ENCODE results near the gene NCAPH2. TPM values are rescaled to one million over a fixed set of nuclear protein-coding genes. Genes with fewer than 3 reads are reported as not detected.

Gene NCAPH2
- total and polyA plus RNA-seq, 3 donors from 2014 or later = 67.4 to 89.2 (median 88.5) TPM

DNA sequence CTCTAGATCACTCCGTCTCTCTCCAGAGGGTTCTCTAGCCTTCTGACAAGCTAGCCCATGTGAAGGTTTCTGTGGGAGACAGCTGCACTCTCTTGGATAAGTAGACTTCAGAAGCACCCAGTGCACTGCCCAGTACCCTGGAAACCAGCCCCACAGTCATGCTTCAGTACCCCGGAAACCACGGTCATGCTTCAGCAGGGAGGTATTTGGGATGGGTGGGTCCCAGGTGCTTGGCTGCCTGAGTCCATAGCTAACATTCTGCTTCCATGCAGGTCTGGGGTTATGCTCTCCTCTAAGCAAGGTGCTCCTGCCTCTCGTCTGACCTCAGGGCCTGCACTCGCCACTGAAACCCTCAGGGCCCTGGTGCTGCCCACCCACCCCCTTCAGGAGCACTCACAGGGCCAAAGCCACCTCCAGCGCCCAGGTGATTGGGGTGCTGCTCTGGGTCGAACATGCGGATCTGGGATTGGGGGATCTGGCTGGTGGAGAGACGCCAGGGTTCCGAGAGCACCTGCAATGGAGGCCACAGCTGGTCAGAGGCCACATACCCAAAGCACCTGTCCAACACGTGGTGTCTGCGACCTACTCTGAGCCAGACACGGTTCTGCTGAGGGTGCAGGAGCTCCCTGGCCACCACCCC lies 62.0 kb downstream of the NCAPH2 start:
- TF ChIP-seq, protein P1, sequence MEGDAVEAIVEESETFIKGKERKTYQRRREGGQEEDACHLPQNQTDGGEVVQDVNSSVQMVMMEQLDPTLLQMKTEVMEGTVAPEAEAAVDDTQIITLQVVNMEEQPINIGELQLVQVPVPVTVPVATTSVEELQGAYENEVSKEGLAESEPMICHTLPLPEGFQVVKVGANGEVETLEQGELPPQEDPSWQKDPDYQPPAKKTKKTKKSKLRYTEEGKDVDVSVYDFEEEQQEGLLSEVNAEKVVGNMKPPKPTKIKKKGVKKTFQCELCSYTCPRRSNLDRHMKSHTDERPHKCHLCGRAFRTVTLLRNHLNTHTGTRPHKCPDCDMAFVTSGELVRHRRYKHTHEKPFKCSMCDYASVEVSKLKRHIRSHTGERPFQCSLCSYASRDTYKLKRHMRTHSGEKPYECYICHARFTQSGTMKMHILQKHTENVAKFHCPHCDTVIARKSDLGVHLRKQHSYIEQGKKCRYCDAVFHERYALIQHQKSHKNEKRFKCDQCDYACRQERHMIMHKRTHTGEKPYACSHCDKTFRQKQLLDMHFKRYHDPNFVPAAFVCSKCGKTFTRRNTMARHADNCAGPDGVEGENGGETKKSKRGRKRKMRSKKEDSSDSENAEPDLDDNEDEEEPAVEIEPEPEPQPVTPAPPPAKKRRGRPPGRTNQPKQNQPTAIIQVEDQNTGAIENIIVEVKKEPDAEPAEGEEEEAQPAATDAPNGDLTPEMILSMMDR (IDR thresholded peaks at IDR 0.05) = no peak
- TF ChIP-seq POLR2A (IDR thresholded peaks at IDR 0.05) = no peak
- Histone ChIP-seq H3K9me3 (no peaks in the 10 kb centered on the region), H3K4me1 (no peaks in the 10 kb centered on the region), H3K27ac (no peak overlapping the region), H3K27me3 (no peaks in the 10 kb centered on the region), H3K36me3 (ENCODE audit: low read depth, missing control alignments) (no peaks in the 10 kb centered on the region), H3K4me3 (no peak overlapping the region)
- intact Hi-C loops (cut with DNase I; ENCODE audit: low total_unique reads) = no loop called here
- 89 to 100% methylated on average over 3 to 13 of the region's 13 CpGs for WGBS, 2 donors
- DNase-seq = no peak

DNA sequence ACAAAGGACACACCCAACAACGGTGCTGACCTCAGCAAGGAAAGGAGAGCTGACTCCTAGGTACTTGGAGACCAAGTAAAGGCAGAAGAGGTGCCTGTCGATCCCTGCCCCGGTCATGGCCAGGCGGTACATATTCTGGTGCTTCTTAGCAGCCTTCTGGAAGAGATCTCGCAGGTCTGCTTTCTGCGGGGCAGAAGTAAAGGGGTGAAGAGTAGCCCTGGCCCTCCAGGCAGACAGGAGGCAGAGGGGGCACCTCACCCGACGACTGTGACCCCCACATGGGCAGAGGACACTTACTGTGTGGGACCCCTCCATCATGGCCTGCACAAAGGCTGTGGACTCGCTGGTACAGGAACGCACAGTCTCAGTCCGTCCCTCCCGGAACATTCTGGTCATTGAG lies 62.8 kb downstream of the NCAPH2 start:
- H3K27ac ChIP-seq = no peak overlapping the region

DNA sequence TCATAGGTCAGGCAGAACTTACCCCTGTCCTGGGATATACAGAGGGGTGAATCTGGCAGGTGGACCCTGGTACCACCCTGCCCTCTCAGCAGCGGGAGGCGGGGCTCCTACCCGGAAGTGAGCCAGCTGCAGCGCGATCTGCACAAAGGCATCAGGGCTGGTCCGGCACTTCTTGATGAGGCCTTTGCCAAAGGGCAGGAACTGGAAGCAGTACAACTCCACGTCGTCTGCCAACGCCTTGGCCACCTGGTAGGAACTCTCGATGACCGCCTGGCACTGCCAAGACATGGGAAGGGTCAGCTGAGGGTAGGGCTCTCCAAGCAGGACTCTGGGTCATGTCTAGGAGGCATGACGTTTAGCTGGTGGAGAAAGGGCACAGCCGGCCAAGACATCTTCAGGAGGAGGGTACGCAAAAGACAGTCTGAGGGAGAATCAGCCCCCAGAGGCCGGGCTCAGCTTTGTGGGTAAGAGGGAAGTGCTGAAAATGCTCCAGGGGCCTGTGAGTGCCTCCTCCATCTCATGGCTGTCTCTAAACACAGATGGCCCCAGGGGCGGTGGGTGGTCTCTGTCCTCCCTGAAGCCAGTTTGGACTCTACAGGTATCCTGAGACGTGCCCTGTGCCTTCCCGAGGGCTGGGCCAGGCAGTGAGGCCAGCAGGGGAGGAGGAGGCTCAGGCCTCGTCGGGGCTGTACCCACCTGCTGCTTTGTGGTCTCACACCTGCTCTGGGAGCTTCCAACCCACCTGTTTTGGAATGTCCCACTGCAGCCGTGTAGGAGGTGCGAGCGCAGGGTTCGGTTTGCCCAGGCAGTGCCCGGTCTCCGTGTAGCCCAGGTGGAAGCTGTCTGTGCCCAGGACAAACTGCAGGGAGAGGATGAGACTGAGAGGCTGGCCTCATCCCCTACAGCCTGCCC lies 63.5 kb downstream of the NCAPH2 start:
- Histone ChIP-seq H3K27me3 (no peaks in the 10 kb centered on the region), H3K27ac (no peak overlapping the region), H3K4me3 (no peak overlapping the region), H3K4me1 (no peaks in the 10 kb centered on the region), H3K36me3 (ENCODE audit: low read depth, missing control alignments) (no peaks in the 10 kb centered on the region), H3K9me3 (no peaks in the 10 kb centered on the region)
- 91 to 93% methylated on average over 19 to 26 of the region's 26 CpGs for WGBS, 2 donors
- TF ChIP-seq, protein P1 (IDR thresholded peaks at IDR 0.05) = no peak
- TF ChIP-seq POLR2A (IDR thresholded peaks at IDR 0.05) = no peak
- no peak for DNase-seq
- intact Hi-C loops (cut with DNase I; ENCODE audit: low total_unique reads) = no loop called here

More for the DNA sequence above, 62.8 kb downstream of the NCAPH2 start:
- intact Hi-C loops (cut with DNase I; ENCODE audit: low total_unique reads) = no loop called here
- Histone ChIP-seq H3K27me3 (no peaks in the 10 kb centered on the region), H3K36me3 (ENCODE audit: low read depth, missing control alignments) (no peaks in the 10 kb centered on the region), H3K4me1 (no peaks in the 10 kb centered on the region), H3K4me3 (no peak overlapping the region), H3K9me3 (no peaks in the 10 kb centered on the region)
- DNase-seq = no peak
- WGBS, 2 donors = 89 to 95% methylated on average over 9 to 12 of the region's 12 CpGs
- TF ChIP-seq, protein P1 (IDR thresholded peaks at IDR 0.05) = no peak
- TF ChIP-seq POLR2A (IDR thresholded peaks at IDR 0.05) = no peak

DNA sequence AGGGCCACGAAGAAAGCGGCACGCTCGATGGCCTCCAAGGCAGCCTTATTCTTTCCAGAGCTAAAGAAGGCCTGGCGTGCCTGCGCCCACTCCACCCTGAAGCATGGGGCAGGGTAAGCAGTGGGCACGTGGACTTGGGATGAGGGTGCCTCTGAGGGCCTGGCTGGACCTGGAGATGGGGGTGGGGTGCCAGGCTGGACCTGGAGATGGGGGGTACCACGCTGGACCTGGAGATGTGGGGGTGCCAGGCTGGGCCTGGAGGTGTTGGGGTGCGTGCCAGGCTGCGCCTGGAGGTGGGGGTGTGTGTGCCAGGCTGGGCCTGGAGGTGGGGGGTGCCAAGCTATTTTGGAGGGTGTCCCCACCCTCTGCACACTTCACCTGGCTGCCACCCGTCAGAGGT lies 64.9 kb downstream of the NCAPH2 start:
- Histone ChIP-seq H3K4me1 (peaks cover under 1% of the 10 kb centered on the region), H3K36me3 (ENCODE audit: low read depth, missing control alignments) (no peaks in the 10 kb centered on the region), H3K27me3 (no peaks in the 10 kb centered on the region), H3K27ac (no peak overlapping the region), H3K9me3 (no peaks in the 10 kb centered on the region), H3K4me3 (no peak overlapping the region)
- intact Hi-C loops (cut with DNase I; ENCODE audit: low total_unique reads) = no loop called here
- no peak for TF ChIP-seq POLR2A (IDR thresholded peaks at IDR 0.05)
- TF ChIP-seq, protein P1 (IDR thresholded peaks at IDR 0.05) = no peak
- 93 to 100% methylated on average over 6 to 11 of the region's 11 CpGs for WGBS, 2 donors
- no peak for DNase-seq
